DMS79 (cell line): ENCODE measurements around the gene ART1.

Experiments
- DNase-seq: peaks from one replicate; lab custom pipeline; 2025; lab: John Stamatoyannopoulos, UW

Gene ART1

DNA sequence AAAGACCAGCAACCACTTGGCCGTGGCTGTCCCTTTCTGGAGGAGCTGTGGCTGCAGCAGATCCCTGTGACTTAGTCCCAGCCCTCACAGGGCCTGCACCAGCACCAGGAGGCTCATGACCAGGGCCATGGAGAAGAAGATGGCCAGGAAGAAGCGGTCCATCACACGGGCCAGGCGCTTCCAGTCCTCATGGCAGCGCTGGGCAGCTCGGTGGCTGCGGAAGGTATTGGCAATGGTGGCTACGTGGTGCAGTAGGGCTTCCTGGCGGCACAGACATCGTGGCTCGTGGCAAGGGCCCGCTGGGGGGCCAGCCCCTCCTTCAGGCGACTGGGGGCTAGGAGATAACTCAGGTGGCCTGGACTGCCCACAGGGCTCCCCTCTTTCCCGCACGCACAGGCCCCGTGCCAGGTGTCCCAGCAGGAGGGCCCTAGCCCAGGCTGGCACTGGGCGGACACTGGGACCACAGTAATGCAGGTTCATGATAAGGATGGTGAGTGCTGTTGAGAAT, 21.1 kb downstream of the ART1 start:
- DNase-seq = no peak

DNA sequence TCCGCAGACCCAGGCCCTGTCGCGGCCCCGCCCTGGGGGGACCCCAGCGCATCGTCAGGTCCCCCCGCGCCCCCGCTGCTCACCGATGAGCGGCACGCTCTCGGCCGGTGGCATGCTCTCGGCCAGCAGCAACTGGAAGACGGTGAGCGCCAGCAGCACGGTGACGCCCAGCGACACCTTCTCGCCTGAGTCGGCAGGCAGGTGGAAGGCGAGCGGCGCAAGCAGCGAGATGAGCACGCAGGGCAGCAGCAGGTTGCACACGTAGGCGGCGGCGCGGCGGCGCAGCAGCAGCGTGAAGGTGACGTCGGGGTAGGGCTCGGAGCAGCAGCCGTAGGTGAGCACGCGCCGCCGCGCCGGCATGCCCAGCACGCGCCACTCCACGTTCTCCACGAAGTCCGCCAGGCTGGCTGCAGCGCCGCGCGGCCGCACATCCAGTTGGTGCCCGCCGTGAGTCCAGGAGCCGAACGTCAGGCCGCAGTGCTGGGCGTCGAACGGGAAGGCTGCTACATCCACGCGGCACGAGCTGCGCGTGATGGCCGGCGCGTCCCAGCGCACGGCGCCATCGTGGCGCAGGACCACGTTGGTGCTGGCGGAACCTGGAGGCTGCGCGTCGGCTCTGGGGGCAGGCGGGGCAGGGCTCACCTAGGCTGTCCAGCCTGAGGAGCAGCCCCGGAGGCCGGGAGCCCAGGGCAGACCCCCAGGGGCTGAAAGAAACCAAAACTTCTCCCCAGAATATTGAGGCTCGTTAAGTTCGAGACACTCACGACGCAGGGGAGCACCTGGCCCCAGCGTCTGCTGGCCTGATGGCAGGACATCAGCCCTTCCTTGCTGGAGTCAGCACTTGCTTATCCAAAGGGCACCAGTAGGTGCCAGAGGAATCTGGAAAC, 22.5 kb downstream of the ART1 start:
- DNase-seq = no peak

DNA sequence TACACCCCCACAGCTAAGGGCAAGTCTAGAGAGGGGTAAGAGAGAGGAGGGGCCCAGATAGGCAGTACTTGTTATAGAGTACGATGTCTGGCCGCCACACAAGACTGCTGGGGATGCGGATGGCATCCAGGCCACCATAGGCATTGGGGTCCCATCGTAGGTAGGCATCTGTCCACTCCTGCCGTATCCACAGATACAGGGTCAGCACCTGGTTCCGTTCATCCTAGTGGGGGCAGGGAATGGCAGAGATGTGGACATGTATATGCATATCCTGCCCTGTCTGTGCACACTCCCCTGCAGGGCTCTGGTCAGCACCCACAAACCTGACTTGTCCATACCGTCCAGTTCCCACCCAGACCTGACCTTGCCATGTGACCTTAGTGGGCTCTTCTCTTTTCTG, 24.2 kb downstream of the ART1 start:
- DNase-seq = no peak

DNA sequence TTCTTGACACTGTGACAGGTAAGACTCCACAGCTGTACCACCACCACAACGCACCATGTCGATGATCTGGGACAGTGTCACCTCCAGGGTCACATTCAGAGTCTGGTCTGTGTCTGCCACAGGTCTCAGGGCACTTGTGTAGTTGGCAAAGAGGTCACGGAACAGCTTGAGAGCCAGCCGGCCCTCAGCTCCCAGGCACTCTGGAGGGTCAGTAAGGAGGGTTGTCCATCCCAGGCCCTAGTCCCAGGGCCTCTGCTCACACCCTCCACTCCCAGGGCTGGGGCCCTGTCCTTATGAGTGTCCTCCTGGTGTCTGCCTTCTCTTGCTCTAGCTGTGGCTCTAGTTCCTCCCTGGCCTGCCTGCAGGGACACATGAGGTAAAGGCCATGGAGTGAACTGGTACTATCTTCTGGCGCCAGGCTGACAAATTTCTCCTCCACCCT, 24.8 kb downstream of the ART1 start:
- DNase-seq = no peak

DNA sequence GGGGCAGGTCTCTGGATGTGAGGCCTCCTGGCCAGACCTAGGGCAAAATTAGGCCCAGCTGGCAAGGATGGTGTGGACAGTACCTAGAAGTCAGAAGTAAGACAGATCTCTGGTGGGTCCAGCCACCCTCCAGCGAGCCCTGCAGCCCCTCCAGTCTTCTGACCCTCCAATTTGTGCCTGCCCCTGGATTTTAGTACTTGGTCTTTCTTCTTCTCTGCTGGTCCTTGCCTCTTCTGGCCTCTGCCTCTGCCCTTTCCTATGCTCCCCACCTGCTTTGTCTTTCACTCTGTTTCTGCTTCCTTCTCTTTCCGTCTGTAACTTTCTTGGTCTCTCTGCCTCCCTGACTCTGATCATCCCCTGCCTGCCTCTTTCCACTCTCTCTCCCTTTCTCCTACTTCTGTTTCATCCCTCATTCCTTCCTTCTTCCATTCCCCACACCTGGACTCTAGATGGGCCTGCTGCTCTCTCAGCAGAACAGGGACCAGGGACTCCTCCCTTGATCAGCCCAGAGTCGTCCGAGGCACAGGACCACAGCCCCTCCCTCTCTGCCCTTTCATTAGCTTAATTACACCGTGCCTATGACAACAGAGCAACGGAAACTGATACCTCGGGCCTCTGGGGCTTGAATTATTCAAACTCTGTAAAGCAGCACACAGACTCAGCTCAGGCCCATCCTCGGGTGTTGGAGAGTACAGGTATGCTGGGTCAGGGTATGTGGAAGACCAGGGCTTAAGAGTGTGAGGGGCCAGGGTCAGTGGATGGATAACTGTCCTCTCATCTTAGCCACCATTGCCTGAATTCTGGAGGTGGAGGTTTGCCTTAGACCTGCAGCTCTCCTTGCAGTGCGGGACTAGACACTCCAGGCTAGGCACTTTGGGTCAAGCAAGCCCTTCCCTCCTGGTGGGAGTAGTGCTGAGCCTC, 26.7 kb downstream of the ART1 start, which contains the start of gene CHRNA10:
TSS of gene CHRNA10 (minus strand) at position 51 of the 921 bp plus-strand sequence. CDS start 72 bp downstream, outside the sequence.
- DNase-seq = no peak

DNA sequence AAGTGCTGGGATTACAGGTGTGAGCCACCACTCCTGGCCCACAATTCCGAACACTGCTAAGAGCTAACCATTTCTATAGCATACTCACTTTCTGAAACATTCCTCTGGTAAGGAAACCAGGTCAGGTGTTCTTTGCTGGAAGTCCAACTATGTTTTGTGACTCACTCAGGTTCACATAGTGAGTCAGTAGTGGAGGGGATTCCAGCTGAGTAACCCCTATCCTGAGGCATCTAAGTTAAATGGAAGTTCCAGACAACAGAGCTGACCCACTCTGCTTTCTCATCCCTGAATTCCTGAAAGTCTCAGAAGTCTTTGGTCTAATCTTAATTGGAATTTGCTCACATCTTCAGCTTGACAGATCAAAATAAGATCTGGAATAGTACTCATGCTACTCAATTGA, 29.3 kb downstream of the ART1 start:
- DNase-seq = no peak

DNA sequence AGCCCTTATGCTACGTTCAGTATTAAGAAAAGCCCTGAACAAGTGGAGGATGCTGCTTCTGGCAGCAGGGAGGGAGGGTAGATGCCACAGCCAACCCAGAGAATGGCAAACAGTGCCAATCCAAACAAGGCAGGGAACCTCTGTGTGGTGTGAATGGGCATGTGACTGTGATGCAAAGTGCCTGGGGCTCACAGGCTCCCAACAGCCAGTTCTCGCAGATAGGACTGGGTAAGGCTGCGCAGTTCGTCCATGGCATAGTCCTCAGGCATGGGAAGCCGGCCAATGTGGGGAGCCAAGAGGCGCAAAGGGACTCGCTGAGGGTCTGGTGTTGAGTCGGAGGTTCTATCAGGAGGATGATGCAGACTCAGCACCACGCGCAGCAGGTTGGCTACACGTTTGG, 31.0 kb downstream of the ART1 start:
- DNase-seq = no peak

DNA sequence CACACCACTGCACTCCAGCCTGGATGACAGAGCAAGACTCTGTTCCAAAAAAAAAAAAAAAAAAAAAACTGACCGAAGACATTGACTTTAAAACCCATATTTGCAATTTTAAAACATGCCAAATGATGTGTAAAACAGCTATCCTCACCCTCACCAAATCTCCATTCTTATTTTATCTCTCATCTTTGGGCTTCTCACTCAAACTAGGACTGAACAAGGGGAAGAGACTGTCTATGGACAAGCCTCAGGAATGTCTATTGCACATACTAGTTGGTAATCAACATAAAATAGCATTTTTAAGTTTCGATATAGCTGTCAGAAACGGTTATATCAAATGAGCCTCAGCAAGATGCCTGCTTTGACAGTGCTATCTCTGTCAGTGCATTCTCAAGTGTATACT, 34.1 kb downstream of the ART1 start:
- no peak for DNase-seq

DNA sequence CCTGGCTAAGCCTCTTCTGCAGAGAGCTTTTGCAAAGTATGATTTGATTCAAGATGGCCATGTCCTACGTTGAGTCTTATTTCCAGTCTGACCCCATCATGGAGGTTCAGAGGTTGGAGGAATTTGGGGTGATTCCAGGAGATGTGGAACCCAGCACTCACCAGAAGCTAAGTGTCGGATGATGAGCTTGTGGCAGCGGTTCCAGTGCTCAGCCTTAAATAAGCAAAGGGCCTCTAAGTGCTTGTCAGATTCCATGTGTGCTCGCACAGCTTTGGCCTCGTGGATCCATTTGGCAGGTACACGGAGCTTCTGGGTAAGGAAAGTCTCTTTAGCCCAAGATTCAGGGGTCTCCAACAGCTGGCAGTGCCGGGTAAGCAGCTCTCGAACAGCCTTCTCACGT, 38.1 kb downstream of the ART1 start:
- no peak for DNase-seq

DNA sequence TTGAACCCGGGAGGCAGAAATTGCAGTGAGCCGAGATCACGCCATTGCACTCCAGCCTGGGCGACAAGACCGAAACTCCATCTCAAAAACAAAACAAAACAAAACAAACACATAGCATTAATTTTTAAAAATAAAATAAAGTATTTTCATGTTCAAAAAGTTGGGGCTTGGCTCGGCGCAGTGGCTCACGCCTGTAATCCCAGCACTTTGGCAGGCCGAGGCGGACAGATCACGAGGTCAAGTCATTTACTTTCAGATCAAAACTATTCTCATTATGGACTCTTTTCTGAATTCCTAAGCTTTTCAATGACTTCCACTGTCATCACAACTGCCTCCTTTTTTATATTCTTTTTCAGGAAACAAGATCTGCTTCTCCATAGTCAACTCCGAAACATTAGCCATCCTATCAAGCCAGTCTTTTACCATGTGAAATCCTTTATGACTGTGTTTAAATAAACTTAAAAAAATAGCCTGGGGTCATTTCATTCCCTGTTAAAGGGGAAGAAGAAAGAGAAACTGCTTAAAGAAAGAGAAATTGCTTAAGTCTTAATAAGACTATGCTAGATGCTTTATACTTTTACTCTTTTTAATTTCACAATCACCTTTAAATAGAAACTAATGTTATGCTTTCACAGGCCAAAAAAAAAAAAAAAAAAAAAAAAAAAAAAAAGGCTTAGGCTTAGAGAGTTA, 39.3 kb downstream of the ART1 start:
- DNase-seq = no peak

DNA sequence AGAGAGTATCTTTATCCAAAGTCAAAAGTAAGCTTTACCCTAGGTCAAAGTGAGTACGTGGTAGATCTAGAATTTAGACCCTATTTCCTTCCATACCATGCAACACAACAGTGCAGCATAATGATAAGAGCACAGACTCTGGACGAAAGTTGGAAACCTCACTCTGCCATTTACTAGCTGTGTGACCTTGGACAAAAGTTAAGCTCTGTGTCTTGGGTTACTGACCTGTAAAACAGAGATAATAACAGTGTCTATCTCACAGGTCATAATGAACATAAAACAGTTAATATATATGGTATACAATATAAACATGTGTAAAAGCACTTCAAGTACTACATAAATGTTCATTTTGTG, 39.9 kb downstream of the ART1 start:
- DNase-seq = no peak

DNA sequence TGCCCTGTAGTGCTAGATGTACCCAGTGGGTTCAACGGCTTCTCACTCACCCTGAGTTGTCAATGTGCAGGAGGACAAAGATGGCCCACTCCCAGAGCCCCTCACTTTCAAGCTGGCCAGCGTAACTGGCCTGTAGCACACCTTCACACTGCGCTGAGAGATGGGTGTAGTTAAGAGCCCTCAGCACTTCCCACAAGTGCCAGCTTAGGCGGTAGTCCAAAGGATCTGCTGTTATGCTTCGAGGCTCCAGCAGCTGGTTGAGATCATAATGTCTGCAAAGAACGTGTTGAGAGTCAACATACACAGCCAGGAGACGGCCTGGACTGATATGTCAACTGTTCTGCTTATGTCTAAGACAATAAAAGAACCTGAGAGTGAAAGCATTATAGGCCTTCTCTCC, 41.0 kb downstream of the ART1 start:
- DNase-seq = peak; percentile 37

DNA sequence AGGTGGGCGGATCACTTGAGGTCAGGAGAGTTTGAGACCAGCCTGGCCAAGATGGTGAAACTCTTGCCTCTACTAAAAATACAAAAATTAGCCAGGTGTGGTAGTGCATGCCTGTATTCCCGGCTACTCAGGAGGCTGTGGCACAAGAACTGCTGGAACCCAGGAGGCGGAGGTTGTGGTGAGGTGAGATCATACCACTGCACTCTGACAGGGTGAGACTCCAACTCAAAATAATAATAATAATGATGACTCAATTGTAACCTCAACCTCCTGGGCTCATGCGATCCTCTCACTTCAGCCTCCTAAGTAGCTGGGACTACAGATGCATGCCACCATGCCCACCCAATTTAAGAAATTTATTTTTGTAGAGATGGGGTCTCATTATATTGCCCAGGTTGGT, 41.8 kb downstream of the ART1 start:
- DNase-seq = no peak

DNA sequence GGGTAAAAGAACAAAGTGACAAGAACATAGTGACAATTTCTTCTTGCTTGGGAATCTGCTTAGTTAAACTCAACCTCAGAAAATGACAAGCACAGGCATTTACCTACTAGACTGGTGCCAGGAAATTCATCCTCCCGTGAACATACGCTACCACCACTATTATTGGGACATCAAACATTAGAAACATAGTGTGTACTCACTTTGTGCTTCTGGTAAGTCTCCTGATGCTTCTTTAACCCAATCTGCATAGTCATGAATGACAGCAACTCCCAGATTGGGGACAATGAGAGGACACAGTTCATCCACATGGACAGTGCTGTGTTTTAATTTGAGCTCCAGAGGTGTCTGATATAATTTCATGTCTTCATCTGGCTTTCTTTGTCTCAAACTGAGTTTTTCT, 55.5 kb downstream of the ART1 start:
- DNase-seq = no peak

DNA sequence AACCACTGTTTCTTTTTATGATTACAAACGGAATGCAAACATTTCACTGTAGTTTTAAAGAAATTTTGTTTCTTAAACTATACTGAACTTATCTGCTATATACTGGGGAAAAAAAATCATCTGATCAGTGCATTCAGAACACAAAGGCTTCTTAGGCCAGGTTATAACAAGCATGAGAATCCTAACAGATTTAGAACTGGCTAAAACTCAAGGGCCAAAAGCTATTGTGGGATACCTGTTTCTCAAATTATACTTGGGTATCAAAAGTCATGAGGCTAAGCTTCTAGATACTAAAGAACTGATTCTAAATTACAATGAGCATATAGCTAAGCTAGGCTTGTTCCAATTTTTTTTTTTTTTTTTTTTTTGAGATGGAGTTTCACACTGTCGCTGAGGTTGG, 56.0 kb downstream of the ART1 start:
- no peak for DNase-seq

DNA sequence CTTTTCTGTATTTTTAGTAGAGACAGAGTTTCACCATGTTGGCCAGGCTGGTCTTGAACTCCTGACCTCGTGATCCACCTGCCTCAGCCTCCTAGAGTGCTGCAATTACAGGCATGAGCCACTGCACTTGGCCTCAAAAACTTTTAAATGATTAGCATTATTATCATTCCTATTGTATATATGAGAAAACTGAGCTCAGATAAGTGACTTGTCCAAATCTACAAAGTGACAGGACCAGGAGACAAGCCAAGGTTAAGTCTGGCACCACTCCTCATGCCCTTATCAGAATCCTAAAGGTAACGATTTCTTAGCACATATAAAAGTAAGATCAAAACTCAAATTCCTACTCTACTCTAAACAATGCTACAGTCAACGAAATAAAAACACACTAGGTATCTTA, 58.5 kb downstream of the ART1 start:
- DNase-seq = no peak

DNA sequence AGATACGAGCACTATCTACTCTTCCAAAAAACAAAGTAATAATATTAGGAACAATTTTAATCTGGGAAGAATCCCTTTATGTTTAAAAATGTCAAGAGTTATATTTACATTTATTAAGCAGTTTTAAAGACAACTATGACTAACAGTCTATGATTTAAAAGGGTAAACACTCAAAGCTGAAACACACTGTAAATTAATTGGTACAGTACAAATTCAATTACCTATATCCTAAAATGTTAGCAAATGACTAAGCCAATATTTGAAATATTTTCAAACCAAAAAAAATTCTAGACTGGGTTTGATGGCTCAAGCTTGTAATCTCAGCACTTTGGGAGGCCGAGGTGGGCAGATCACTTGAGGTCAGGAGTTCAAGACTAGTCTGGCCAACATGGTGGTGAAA, 62.2 kb downstream of the ART1 start:
- no peak for DNase-seq

DNA sequence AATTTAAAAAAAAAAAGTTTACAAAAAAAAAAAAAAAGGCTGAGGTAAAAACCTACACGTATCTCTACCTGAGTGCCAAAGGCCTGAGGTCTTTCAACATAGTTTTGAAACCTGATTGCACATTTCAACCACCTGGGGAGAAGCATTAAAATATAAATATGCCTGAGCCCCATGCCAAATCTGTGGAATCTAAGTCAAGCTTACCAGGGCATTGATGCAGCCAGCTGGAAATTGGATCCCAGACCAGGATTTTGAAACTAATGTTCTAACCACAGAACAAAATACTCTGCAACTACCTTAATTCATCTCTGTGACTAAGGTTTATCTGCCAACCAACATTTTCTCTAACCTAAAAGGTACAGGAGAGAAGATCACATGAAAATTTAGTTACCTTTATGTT, 65.0 kb downstream of the ART1 start:
- DNase-seq = no peak

DNA sequence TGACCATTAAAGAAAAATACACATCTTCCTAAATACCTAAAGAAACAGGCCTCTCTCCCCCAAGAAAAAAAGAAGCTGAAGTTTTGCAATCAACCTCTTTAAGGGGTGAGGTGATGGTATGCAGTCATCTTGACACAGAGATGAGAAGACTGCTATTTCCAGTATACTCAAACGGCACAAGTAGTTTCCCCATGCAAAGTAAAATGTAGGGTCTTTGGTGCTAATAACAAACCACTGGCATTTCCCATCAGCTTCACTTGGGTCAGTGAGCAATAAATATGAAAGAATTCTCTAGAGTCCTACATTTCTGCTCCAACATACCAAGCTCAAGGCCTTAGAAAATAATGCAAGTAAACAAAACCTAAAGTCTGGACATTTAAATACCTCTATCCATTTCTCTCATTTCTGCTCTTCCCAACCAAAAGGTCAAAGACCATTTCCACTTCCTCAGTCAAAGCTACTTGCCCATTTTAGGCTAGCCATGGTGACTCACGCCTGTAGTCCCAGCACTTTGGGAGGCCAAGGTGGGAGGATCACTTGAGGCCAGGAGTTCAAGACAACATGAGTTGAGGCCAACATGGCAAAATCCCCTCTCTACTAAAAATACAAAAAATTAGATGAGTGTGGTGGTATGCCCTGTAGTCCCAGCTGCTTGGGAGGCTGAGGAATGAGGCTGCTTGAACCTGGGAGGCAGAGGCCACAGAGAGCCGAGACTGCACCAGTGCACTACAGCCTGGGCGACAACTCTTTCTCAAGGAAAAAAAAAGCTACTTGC, 65.7 kb downstream of the ART1 start:
- DNase-seq = no peak

DNA sequence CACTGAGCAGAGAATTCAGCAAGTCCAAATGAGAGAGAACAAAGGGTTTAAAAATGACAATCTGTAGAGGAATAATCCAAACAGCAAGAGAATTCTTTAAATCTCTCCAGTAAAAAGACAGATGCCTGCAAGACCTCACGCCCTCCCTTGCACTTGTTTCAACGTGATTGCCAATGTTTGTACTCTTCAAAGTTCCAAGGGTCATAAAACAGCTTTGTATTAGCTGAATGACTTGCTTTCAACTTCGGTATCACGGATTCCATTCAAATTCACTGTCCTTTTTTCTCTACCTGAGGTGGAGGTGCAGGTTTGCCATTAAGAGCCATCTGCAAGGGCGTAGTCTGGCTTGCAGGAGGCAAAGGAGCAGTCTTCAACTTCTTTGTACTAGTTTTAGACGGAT, 67.3 kb downstream of the ART1 start:
- no peak for DNase-seq
